HAP-1 (cell line): ENCODE measurements around the gene FGF23.
A peak's percentile ranks its signal among the peaks of the same experiment; 100 is the strongest.

Experiments used
- DNase-seq, 2 experiments: peaks; one replicate each; pipeline ENCODE4 v3.0.0-alpha.2; 2016 to 2020; ENCODE audit warnings: low spot score in 2 of 2
- H3K27me3 ChIP-seq: fragments of 250-450 bp; sonication (Bioruptor Pico); 2 replicates; pipeline ENCODE4 v1.5.1; 2020; ENCODE audit warnings: low read depth, mild to moderate bottlenecking, moderate library complexity
- H3K36me3 ChIP-seq: fragments of 250-450 bp; sonication (Bioruptor Pico); replicated peaks from 2 replicates; pipeline ENCODE4 v1.5.1; 2020; ENCODE audit warnings: mild to moderate bottlenecking
- H3K4me1 ChIP-seq: fragments of 250-450 bp; sonication (Bioruptor Pico); 2 replicates; pipeline ENCODE4 v1.5.1; 2020; ENCODE audit warnings: mild to moderate bottlenecking
- H3K4me3 ChIP-seq: fragments of 250-450 bp; sonication (Bioruptor Pico); 2 replicates; pipeline ENCODE4 v1.5.1; 2020; ENCODE audit warnings: mild to moderate bottlenecking, moderate library complexity
- H3K9me3 ChIP-seq: fragments of 250-450 bp; sonication (Bioruptor Pico); 2 replicates; pipeline ENCODE4 v1.5.1; 2020; ENCODE audit warnings: mild to moderate bottlenecking, moderate library complexity
- in situ Hi-C: fragments of 300-500 bp; cut with MboI; formaldehyde crosslinking; loops from 3 replicates; pipeline ENCODE4 v1.14.3; 2020; ENCODE audit warnings: low sequenced_read_pairs, inconsistent platforms, mixed read lengths

The FGF23 gene

GRCh38 chr12:4320853-4321701, 58.4 kb downstream of the FGF23 start, which contains the start of gene TIGAR:
Gene TIGAR (plus strand): TSS chr12:4321213. CDS start chr12:4321272, 59 bp downstream.
- Histone ChIP-seq H3K9me3 (no peaks in the 10 kb centered on the region), H3K4me3 (peak within 1 kb of the TSS; percentile 84), H3K36me3 (0 out of 2 replicates have a peak, but pooled peaks cover 5% of the 10 kb centered on the region), H3K27me3 (no peaks in the 10 kb centered on the region), H3K4me1 (peaks cover 18% of the 10 kb centered on the region)
- in situ Hi-C loops, result no loop called here
- DNase-seq, result peak; percentile 90 to 93

DNA sequence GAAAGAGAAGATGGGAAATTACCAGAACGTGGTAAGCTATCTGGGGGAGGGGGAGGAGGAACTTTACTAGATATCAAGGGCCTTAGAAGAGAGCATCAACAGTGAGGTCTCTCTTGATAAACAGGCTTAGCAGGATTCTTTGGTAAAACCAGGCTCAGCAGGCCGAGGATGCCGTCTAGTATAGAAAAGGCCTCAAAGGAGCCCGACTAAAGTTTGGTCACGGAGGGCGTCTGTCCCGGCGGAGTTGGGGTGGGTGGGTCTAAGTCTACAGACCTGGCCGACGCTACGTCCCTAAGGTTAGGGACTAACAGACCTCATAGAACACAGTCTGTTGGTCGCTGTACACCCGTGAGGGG, 59.0 kb downstream of the FGF23 start:
- H3K4me1 ChIP-seq, result peaks cover 13% of the 10 kb centered on the region
- DNase-seq, result peak in 1 of 2 experiments; percentile 16
- in situ Hi-C loops, result no loop called here
- peak overlapping the region; percentile 84 for H3K4me3 ChIP-seq
- H3K27me3 ChIP-seq, result no peaks in the 10 kb centered on the region
- H3K9me3 ChIP-seq, result no peaks in the 10 kb centered on the region
- H3K36me3 ChIP-seq, result 0 out of 2 replicates have a peak, but pooled peaks cover 5% of the 10 kb centered on the region
